Measurements from ENCODE around the gene ZSCAN10. TPM values are rescaled to one million over a fixed set of nuclear protein-coding genes. Genes with fewer than 3 reads are reported as not detected.

Gene ZSCAN10
- polyA plus RNA-seq, 1 donor (not counting 4 experiments of a cell fraction or from before 2014, with no cell fraction given), result not detected

DNA sequence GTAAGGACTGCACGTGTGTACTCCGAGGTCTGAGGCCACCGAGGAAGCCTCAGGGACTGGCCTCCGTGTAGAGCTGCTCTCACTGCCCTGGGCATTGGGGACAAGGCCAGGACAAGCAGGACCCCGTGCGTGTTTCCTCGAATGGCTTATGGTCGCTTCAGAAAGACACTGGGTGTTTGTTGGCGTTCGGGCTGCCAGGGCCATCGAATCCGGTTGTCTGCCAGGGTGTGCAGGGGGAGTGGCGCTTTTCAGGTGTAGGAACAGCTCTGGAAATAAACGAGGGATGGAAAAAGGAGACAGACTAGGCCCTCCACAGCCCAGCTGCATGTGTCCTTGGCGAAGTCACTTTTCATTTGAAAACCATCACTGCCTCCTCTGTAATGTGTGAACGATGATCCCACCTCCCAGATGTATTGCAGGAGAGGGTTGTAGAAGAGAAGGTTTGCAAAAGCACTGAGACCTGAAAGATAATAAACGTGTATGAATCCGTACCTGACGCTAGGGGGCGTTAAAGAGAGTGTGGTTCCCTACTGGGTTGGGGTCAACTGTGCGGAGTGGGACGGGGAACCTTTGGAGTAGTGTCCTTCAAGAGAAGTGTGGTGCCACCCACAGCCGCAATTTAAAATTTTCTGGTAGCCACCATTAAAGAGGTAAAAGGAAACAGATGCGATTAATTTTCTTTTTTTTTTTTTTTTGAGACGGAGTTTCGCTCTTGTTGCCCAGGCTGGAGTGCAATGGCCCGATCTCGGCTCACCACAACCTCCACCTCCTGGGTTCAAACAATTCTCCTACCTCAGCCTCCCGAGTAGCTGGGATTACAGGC, 2.1 kb upstream of the ZSCAN10 start:
- Histone ChIP-seq H3K9me3 (ENCODE audit: control insufficient read depth, low read depth, low read length) (no peaks in the 10 kb centered on the region), H4K20me1 (ENCODE audit: control insufficient read depth, extremely low read depth, insufficient read depth, low read length) (no peaks in the 10 kb centered on the region), H3K9me1 (ENCODE audit: control insufficient read depth, extremely low read depth, insufficient read depth, low read length) (no peaks in the 10 kb centered on the region), H3K27me3 (ENCODE audit: control insufficient read depth, extremely low read depth, insufficient read depth, low read length) (no peaks in the 10 kb centered on the region), H3K4me1 (ENCODE audit: control insufficient read depth, extremely low read depth, insufficient read depth, low read length) (peaks cover 11% of the 10 kb centered on the region), H3K79me2 (ENCODE audit: control insufficient read depth, insufficient read depth, low read length) (no peaks in the 10 kb centered on the region), H2AFZ (ENCODE audit: control insufficient read depth, low read length) (no peak overlapping the region), H3K27ac (ENCODE audit: control insufficient read depth, insufficient read depth, low read length) (no peak overlapping the region), H3K36me3 (ENCODE audit: control insufficient read depth in 2 of 2, extremely low read depth in 1 of 2, insufficient read depth in 2 of 2, low read length in 2 of 2) (no peaks in the 10 kb centered on the region), H3K4me2 (ENCODE audit: control insufficient read depth, extremely low read depth, insufficient read depth, low read depth, low read length) (no peak overlapping the region), H3K4me3 (ENCODE audit: control insufficient read depth in 2 of 3, extremely low read depth in 1 of 3, insufficient read depth in 2 of 3, low read depth in 1 of 3, low read length in 3 of 3) (no peak overlapping the region), H3K9ac (ENCODE audit: control insufficient read depth, extremely low read depth, insufficient read depth, low read length) (no peak overlapping the region)
- dilution Hi-C loops (cut with MboI; ENCODE audit: extremely low pct_ligation_motif_present, low sequenced_read_pairs), result no loop called here
- DNase-seq (ENCODE audit: low read depth, low spot score), result no peak
- TF ChIP-seq CTCF (optimal IDR thresholded peaks at IDR 0.05 in 1 of 3, IDR thresholded peaks at IDR 0.05 in 1 of 3, conservative IDR thresholded peaks at IDR 0.05 in 1 of 3; ENCODE audit: extremely low read depth in 1 of 3, insufficient read depth in 2 of 3, low read length in 3 of 3) (peak; percentile 49 to 74 (median 73)), EZH2 (IDR thresholded peaks at IDR 0.05; ENCODE audit: low read length) (no peak)
- no peak for FAIRE-seq

DNA sequence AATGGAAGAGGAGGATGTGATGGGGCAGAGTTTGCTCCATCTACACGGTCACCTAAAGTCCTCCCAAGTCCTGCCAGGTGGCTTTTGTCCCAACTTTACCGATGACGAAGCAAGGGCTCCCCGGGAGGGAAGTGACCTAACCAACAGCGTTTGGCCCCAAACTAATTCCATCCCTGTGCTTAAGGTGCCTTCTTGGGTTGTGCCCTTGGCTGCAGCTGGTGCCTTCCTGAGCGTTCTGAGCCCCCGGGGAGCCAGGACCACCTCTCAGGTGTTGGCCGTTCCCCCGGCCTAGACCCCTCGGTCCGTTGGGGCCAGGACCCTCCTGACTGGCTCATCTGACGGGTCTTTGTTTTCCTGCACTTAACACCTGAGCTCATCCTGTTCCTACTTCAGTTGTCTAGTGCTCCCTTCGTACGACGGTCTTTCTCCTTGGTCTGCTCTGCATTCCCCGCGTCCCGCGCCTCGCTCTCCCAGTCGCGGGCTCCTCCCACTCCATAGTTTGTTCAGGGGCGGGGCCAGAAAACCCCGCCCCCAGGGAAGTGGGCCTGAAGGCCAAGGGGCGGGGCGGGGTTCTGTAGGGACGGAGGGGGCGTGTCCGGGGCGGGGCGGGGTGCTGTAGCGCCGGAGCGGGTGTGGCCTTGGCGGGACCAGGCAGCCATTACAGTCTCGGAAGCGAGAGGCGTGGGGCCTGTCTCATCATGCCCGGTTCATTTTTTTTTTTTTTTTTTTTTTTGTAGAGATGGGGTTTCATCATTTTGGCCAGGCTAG, 822 bp upstream of the ZSCAN10 start:
- H3K9me3 ChIP-seq (ENCODE audit: control insufficient read depth, low read depth, low read length), result no peaks in the 10 kb centered on the region
- dilution Hi-C loops (cut with MboI; ENCODE audit: extremely low pct_ligation_motif_present, low sequenced_read_pairs), result no loop called here
- peak overlapping the region; percentile 85 for H3K4me2 ChIP-seq (ENCODE audit: control insufficient read depth, extremely low read depth, insufficient read depth, low read depth, low read length)
- peak overlapping the region in 1 of 3 experiments; percentile 6 for H3K4me3 ChIP-seq (ENCODE audit: control insufficient read depth in 2 of 3, extremely low read depth in 1 of 3, insufficient read depth in 2 of 3, low read depth in 1 of 3, low read length in 3 of 3)
- peaks cover 11% of the 10 kb centered on the region for H3K4me1 ChIP-seq (ENCODE audit: control insufficient read depth, extremely low read depth, insufficient read depth, low read length)
- no peaks in the 10 kb centered on the region for H3K27me3 ChIP-seq (ENCODE audit: control insufficient read depth, extremely low read depth, insufficient read depth, low read length)
- no peaks in the 10 kb centered on the region for H3K79me2 ChIP-seq (ENCODE audit: control insufficient read depth, insufficient read depth, low read length)
- no peak overlapping the region for H3K27ac ChIP-seq (ENCODE audit: control insufficient read depth, insufficient read depth, low read length)
- H2AFZ ChIP-seq (ENCODE audit: control insufficient read depth, low read length), result peak overlapping the region; percentile 87
- no peak overlapping the region for H3K9ac ChIP-seq (ENCODE audit: control insufficient read depth, extremely low read depth, insufficient read depth, low read length)
- FAIRE-seq (no peak), DNase-seq (ENCODE audit: low read depth, low spot score) (peak; percentile 73)
- no peaks in the 10 kb centered on the region for H3K36me3 ChIP-seq (ENCODE audit: control insufficient read depth in 2 of 2, extremely low read depth in 1 of 2, insufficient read depth in 2 of 2, low read length in 2 of 2)
- no peak for TF ChIP-seq CTCF (optimal IDR thresholded peaks at IDR 0.05 in 1 of 3, IDR thresholded peaks at IDR 0.05 in 1 of 3, conservative IDR thresholded peaks at IDR 0.05 in 1 of 3; ENCODE audit: extremely low read depth in 1 of 3, insufficient read depth in 2 of 3, low read length in 3 of 3)
- no peak for TF ChIP-seq EZH2 (IDR thresholded peaks at IDR 0.05; ENCODE audit: low read length)
- no peaks in the 10 kb centered on the region for H4K20me1 ChIP-seq (ENCODE audit: control insufficient read depth, extremely low read depth, insufficient read depth, low read length)
- no peaks in the 10 kb centered on the region for H3K9me1 ChIP-seq (ENCODE audit: control insufficient read depth, extremely low read depth, insufficient read depth, low read length)

Data from keratinocyte (primary cell).